Colonic mucosa (tissue), 4 donors: ENCODE data around the gene PHACTR1. TPM values are rescaled to one million over a fixed set of nuclear protein-coding genes. Genes with fewer than 3 reads are reported as not detected.

ENCODE experiments used
- DNase-seq: peaks from one replicate; pipeline ENCODE4 v3.0.0-alpha.2; 2020
- H3K27ac ChIP-seq: fragments of 200-600 bp; one replicate; pipeline ENCODE4 v1.8.0; 2021
- H3K27me3 ChIP-seq: fragments of 200-600 bp; one replicate; pipeline ENCODE4 v1.8.0; 2021
- H3K36me3 ChIP-seq: fragments of 200-600 bp; one replicate; pipeline ENCODE4 v1.8.0; 2021
- H3K4me1 ChIP-seq: fragments of 200-600 bp; one replicate; pipeline ENCODE4 v1.8.0; 2021; ENCODE audit warnings: mild to moderate bottlenecking
- H3K4me3 ChIP-seq: fragments of 200-600 bp; one replicate; pipeline ENCODE4 v1.8.0; 2021
- H3K9ac ChIP-seq, 2 donors: one replicate each; pipeline ENCODE4 v1.7.0; 2013; ENCODE audit warnings: control low read depth in 2 of 2, low read depth in 2 of 2, low read length in 2 of 2
- H3K9me3 ChIP-seq: fragments of 200-600 bp; one replicate; pipeline ENCODE4 v1.8.0; 2021
- CTCF ChIP-seq: fragments of 200-600 bp; IDR thresholded peaks from one replicate; pipeline ENCODE4 v1.8.0; 2022; ENCODE audit warnings: antibody characterized with exemption, mild to moderate bottlenecking
- intact Hi-C: fragments of 100-400 bp; cut with DNase I; formaldehyde crosslinking; loops from one replicate; pipeline ENCODE4 v1.14.1; 2022
- total RNA-seq, 2 donors: library from RNA; stranded (reverse); fragmentation: NEBNext Ultra II Directional in 1 of 2; extraction: Animal tissue kit (Norgen Biotek cat#: 25700) in 1 of 2; gene quantifications; one replicate each; pipeline ENCODE4 v1.2.1, GENCODE V29; 2021
- donor health status: healthy.
- donor health status: DM: no; HTN: no; CAD: no.
- donor health status: DM: no; HTN: no; CAD: no.

The PHACTR1 gene
- total RNA-seq, 2 donors from 2014 or later: 1.7 to 2.2 TPM

- H3K4me1 ChIP-seq: no peaks in the 10 kb centered on the region
- no peak overlapping the region for H3K9ac ChIP-seq
- no peak overlapping the region for H3K4me3 ChIP-seq
- peaks cover 6% of the 10 kb centered on the region for H3K27me3 ChIP-seq
- H3K27ac ChIP-seq: no peak overlapping the region
- DNase-seq: no peak
- H3K9me3 ChIP-seq: no peaks in the 10 kb centered on the region
- intact Hi-C loops: no loop called here
- H3K36me3 ChIP-seq: no peaks in the 10 kb centered on the region
- no peak for TF ChIP-seq CTCF
Measured at GRCh38 chr6:12748815-12749521, 32.4 kb downstream of the PHACTR1 start.

- no peaks in the 10 kb centered on the region for H3K4me1 ChIP-seq
- no peak for DNase-seq
- H3K27me3 ChIP-seq: peaks cover 6% of the 10 kb centered on the region
- no peaks in the 10 kb centered on the region for H3K36me3 ChIP-seq
- H3K9me3 ChIP-seq: no peaks in the 10 kb centered on the region
- no peak overlapping the region for H3K27ac ChIP-seq
- no peak for TF ChIP-seq CTCF
- intact Hi-C loops: no loop called here
- H3K4me3 ChIP-seq: no peak overlapping the region
- H3K9ac ChIP-seq: no peak overlapping the region
Measured at GRCh38 chr6:12749531-12750379, 33.2 kb downstream of the PHACTR1 start.

DNA sequence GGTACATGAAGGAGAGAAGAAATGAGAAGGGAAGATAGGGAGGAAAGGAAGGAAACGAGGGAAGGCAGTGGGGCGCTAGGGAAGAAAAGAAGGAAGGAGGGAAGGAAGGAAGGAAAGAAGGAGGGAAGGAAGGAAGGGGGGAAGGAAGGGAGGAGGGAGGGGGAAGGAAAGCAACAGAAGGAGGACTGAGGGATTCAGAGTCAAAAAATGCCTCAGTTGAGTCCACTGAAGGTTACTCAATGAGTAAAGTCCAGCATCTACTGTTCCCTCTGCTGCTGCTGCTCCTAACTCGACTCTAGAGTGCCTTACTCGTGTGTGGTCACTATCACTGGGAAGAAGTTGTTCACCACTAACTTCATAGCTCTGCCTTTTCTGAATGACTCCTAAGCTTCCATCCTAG lies 33.8 kb downstream of the PHACTR1 start:
- Histone ChIP-seq H3K9ac (no peak overlapping the region), H3K9me3 (no peaks in the 10 kb centered on the region), H3K27ac (no peak overlapping the region), H3K27me3 (peaks cover 6% of the 10 kb centered on the region), H3K36me3 (no peaks in the 10 kb centered on the region), H3K4me1 (no peaks in the 10 kb centered on the region), H3K4me3 (no peak overlapping the region)
- intact Hi-C loops: no loop called here
- no peak for DNase-seq
- TF ChIP-seq CTCF: no peak

DNA sequence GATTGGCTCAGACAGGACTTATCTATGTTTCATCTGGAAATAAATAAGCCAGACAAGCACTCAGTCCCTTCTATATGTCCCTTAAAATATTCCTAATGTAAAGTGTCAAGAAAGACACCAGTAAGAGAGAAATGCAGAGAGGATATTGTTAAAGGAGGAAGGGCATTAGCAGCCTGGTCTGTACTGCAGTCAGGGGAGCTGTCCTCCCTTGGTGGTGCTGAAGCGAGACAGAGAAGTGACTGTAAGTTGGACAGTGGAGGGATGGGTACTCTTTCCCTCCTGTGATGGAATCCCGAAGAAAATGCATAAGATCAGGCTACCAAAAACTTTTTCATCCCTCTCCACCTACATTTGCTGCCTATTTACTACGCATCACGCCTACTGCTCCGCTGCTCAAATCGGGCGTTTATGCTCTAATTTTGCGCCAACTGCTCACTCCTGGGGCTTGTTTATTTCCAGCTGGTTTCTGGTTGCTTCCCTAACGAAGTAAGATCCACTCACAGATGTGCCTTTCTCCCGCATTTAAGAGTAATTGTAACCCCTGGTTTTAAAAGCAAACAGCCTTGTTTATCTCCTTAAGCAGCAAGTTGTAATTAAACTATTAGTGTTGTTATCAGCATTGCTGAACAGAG lies 35.2 kb downstream of the PHACTR1 start:
- no peaks in the 10 kb centered on the region for H3K9me3 ChIP-seq
- H3K27me3 ChIP-seq: peaks cover 6% of the 10 kb centered on the region
- intact Hi-C loops: no loop called here

More for the DNA sequence above, 35.2 kb downstream of the PHACTR1 start:
- no peaks in the 10 kb centered on the region for H3K4me1 ChIP-seq
- no peak overlapping the region for H3K27ac ChIP-seq
- no peak overlapping the region for H3K4me3 ChIP-seq
- no peaks in the 10 kb centered on the region for H3K36me3 ChIP-seq
- no peak overlapping the region for H3K9ac ChIP-seq
- peak; percentile 27 for DNase-seq
- TF ChIP-seq CTCF: no peak
